Mammary epithelial cell (primary cell): Measurements from ENCODE around the gene MTAP.

Experiments used
- CTCF ChIP-seq, 2 donors: IDR thresholded peaks in 1 of 2; conservative IDR thresholded peaks in 1 of 2; 2 replicates each; pipeline ENCODE4 v1.5.1; 2011 to 2012; ENCODE audit warnings: inconsistent platforms in 2 of 2, low read length in 2 of 2, mild to moderate bottlenecking in 2 of 2, control low read depth in 1 of 2, low read depth in 1 of 2; ENCODE audit not compliant: insufficient read depth in 1 of 2; ENCODE audit errors: extremely low read depth in 1 of 2
- EZH2 ChIP-seq: IDR thresholded peaks from 2 replicates; pipeline ENCODE4 v1.6.1; 2012; ENCODE audit warnings: low read length, inconsistent platforms, borderline replicate concordance

- TF ChIP-seq CTCF (conservative IDR thresholded peaks at IDR 0.05 in 1 of 2, IDR thresholded peaks at IDR 0.05 in 1 of 2; ENCODE audit: extremely low read depth in 1 of 2, insufficient read depth in 1 of 2, low read depth in 1 of 2, low read length in 2 of 2): no peak
- TF ChIP-seq EZH2: no peak
Measured at GRCh38 chr9:21958833-21959232, 156.4 kb downstream of the MTAP start.
